GM04504 (cell line): Measurements from ENCODE around the gene OR51E1.

Experiments used
- DNase-seq: peaks from one replicate; pipeline ENCODE4 v3.0.0-alpha.2; 2012; ENCODE audit warnings: low read depth

The OR51E1 gene

GRCh38 chr11:4654635-4655369 lies 11.0 kb downstream of the OR51E1 start:
- DNase-seq: no peak

GRCh38 chr11:4658629-4659445 lies 15.1 kb downstream of the OR51E1 start:
- DNase-seq: no peak

GRCh38 chr11:4662876-4663275 lies 19.1 kb downstream of the OR51E1 start:
- DNase-seq: no peak

DNA sequence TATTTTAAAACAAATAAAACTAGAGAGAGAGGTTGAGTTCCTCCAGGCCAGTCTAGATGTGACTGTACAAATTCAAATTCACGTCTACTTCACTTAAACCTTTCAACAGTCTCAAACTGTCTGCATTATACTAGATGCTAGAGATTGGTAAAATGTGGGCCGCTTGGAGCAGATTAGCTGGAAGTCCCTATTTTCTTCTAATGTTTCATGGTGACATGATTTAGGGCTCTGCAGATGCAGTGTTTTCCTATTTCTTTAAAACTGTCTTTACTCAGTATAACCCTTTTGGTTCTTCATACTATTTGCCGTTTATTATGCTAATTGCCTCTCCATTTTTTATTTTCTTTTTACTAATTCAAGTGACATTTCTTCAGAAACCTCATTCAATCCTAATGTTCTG lies 20.4 kb downstream of the OR51E1 start:
- no peak for DNase-seq

- DNase-seq: no peak
These were observed 21.0 kb downstream of the OR51E1 start for GRCh38 chr11:4664786-4665185.

DNA sequence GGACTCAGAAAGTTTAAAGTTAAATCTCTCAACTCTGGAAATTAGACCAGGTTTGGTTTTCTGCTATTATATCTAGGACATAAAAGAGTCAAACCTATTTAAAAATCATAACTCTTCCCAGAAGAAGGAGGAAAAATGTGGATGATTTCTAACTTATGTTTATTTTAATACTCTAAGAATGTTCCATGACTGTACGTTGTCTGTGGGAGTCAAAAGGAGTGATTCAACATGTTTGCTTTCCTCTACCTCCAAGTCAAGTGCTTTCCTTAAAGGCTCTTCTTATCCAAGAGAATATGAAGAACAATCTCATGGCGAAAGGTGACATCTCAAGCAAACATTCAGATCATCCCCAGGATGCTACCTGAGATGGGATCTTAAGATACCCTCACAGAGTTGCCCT lies 21.6 kb downstream of the OR51E1 start:
- DNase-seq: no peak

GRCh38 chr11:4671741-4672140 lies 28.0 kb downstream of the OR51E1 start:
- DNase-seq: no peak

- DNase-seq: no peak
These were observed 28.7 kb downstream of the OR51E1 start for GRCh38 chr11:4672470-4672869.

DNA sequence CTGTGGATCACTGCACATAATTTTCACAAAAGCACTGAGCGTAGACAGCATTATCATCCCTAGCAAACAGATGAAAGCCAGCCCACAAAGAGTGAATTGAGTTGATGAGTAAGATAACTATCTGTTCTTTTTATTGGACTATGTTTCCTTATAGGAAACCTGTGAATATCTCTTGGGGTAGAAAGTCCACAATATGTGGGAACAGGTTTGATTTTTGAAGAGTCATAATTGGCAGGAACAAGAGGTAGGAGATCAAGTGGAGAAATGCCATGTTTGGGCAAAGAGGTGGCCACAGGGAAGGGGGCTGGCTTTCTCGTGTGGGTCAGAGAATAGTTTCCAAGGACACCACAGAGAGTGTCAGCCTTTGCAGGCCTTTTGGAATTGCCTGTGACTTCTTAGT lies 30.0 kb downstream of the OR51E1 start:
- no peak for DNase-seq

GRCh38 chr11:4677948-4678347 lies 34.2 kb downstream of the OR51E1 start:
- DNase-seq: no peak

GRCh38 chr11:4680341-4680740 lies 36.6 kb downstream of the OR51E1 start:
- no peak for DNase-seq

DNA sequence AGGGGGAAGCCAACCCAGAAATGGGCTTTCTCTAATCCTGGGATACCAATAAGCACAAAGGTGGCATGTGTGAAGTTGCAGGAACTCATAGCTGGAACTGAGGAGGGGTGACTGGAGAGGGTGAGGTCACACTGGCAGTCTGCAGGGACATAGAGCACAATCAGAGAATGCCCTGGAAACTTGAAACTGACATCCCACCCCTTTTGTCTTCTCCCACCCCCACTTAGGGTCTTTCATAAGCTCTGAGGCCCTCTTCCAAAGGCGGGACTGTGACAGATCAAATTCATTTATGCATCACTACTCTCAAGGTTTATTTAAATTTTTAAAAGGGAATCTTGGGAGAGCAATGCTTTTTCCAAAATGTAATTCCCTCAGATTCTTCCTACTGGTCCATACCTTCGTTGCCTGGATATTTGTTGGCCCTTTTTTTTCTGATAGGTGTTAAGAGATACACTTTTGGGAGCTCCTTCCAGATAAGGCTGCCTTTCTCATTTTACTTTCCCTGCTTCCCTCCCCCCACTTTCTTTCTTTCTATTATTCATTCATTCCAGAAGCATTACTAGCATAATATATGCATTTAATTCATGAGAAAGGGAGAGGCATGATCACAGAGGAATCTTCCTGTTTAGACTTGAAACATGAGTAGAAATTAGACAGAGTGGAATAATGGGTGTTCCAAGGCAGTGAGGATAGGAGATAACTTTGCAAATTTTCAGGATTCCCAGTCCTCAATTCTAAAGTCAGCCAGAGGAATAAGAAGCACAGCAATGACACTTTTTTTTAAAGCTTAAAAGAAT lies 39.0 kb downstream of the OR51E1 start:
- DNase-seq: no peak

- DNase-seq: no peak
These were observed 41.0 kb downstream of the OR51E1 start for GRCh38 chr11:4684631-4685285.

GRCh38 chr11:4695442-4695841 lies 51.7 kb downstream of the OR51E1 start:
- no peak for DNase-seq

GRCh38 chr11:4697585-4697984 lies 53.8 kb downstream of the OR51E1 start, which contains the start of gene OR51E2:
TSS of gene OR51E2 (minus strand) at chr11:4697853. CDS start at chr11:4682711, 15,142 bp downstream.
- DNase-seq: peak; percentile 3

- DNase-seq: no peak
These were observed 56.1 kb downstream of the OR51E1 start for GRCh38 chr11:4699697-4700435.

DNA sequence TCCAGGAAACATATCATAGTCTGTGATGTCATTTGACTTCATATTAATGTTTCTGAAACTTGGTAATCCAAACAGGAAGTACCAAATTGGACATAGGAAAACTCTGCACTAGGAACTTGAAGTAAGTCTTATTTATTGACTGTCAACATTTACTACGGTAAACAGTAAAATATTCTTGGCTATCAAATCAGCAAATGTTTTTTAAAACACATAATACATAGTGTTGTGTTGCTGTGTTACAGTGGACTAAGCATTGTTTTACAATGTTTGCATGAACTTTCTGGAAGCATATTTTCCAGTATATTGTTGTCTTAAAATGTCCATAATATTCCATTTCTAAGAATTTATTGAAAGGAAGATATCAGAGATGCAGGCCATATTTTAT lies 56.6 kb downstream of the OR51E1 start:
- no peak for DNase-seq

- no peak for DNase-seq
These were observed 60.4 kb downstream of the OR51E1 start, which contains the start of gene MMP26 for GRCh38 chr11:4704054-4704789. TSS of gene MMP26 (plus strand) at chr11:4704784.

GRCh38 chr11:4704790-4705334 lies 61.1 kb downstream of the OR51E1 start:
- no peak for DNase-seq
